Measurements from ENCODE around the gene MTARC1. TPM values are rescaled to one million over a fixed set of nuclear protein-coding genes. Genes with fewer than 3 reads are reported as not detected.
A peak's percentile ranks its signal among the peaks of the same experiment; 100 is the strongest.

MTARC1 gene
- total RNA-seq, 1 donor from 2014 or later = 5.8 TPM

GRCh38 chr1:220788900-220789299 lies 2.2 kb downstream of the MTARC1 start:
- TF ChIP-seq CTCF (IDR thresholded peaks at IDR 0.05; ENCODE audit: insufficient read depth, low read length, severe bottlenecking) = no peak
- DNase-seq (ENCODE audit: low read depth) (no peak), FAIRE-seq (no peak)
- H3K27me3 ChIP-seq (ENCODE audit: control insufficient read depth, insufficient read depth, low read length) = no peaks in the 10 kb centered on the region
- no peaks in the 10 kb centered on the region for H3K36me3 ChIP-seq (ENCODE audit: control insufficient read depth, insufficient read depth, low read length)
- H3K4me3 ChIP-seq (ENCODE audit: low read depth, low read length) = no peak overlapping the region

- TF ChIP-seq CTCF (IDR thresholded peaks at IDR 0.05; ENCODE audit: insufficient read depth, low read length, severe bottlenecking) = no peak
- H3K36me3 ChIP-seq (ENCODE audit: control insufficient read depth, insufficient read depth, low read length) = no peaks in the 10 kb centered on the region
Measured at GRCh38 chr1:220789532-220790147, 2.9 kb downstream of the MTARC1 start.

GRCh38 chr1:220791285-220791684 lies 4.6 kb downstream of the MTARC1 start:
- Histone ChIP-seq H3K27me3 (ENCODE audit: control insufficient read depth, insufficient read depth, low read length) (no peaks in the 10 kb centered on the region), H3K4me3 (ENCODE audit: low read depth, low read length) (no peak overlapping the region), H3K36me3 (ENCODE audit: control insufficient read depth, insufficient read depth, low read length) (no peaks in the 10 kb centered on the region)
- FAIRE-seq (no peak), DNase-seq (ENCODE audit: low read depth) (peak; percentile 77)
- no peak for TF ChIP-seq CTCF (IDR thresholded peaks at IDR 0.05; ENCODE audit: insufficient read depth, low read length, severe bottlenecking)

More at GRCh38 chr1:220789532-220790147, 2.9 kb downstream of the MTARC1 start:
- DNase-seq (ENCODE audit: low read depth) (no peak), FAIRE-seq (no peak)
- Histone ChIP-seq H3K4me3 (ENCODE audit: low read depth, low read length) (no peak overlapping the region), H3K27me3 (ENCODE audit: control insufficient read depth, insufficient read depth, low read length) (no peaks in the 10 kb centered on the region)

GRCh38 chr1:220791956-220792355 lies 5.2 kb downstream of the MTARC1 start:
- FAIRE-seq (no peak), DNase-seq (ENCODE audit: low read depth) (no peak)
- no peaks in the 10 kb centered on the region for H3K36me3 ChIP-seq (ENCODE audit: control insufficient read depth, insufficient read depth, low read length)
- H3K27me3 ChIP-seq (ENCODE audit: control insufficient read depth, insufficient read depth, low read length) = no peaks in the 10 kb centered on the region
- H3K4me3 ChIP-seq (ENCODE audit: low read depth, low read length) = no peak overlapping the region
- TF ChIP-seq CTCF (IDR thresholded peaks at IDR 0.05; ENCODE audit: insufficient read depth, low read length, severe bottlenecking) = no peak

- no peak for TF ChIP-seq CTCF (IDR thresholded peaks at IDR 0.05; ENCODE audit: insufficient read depth, low read length, severe bottlenecking)
- FAIRE-seq = no peak
- Histone ChIP-seq H3K36me3 (ENCODE audit: control insufficient read depth, insufficient read depth, low read length) (no peaks in the 10 kb centered on the region), H3K4me3 (ENCODE audit: low read depth, low read length) (no peak overlapping the region), H3K27me3 (ENCODE audit: control insufficient read depth, insufficient read depth, low read length) (no peaks in the 10 kb centered on the region)
- no peak for DNase-seq (ENCODE audit: low read depth)
Measured at GRCh38 chr1:220796530-220796929, 9.8 kb downstream of the MTARC1 start.

GRCh38 chr1:220797044-220797443 lies 10.3 kb downstream of the MTARC1 start:
- Histone ChIP-seq H3K27me3 (ENCODE audit: control insufficient read depth, insufficient read depth, low read length) (no peaks in the 10 kb centered on the region), H3K4me3 (ENCODE audit: low read depth, low read length) (no peak overlapping the region), H3K36me3 (ENCODE audit: control insufficient read depth, insufficient read depth, low read length) (no peaks in the 10 kb centered on the region)
- no peak for FAIRE-seq
- no peak for DNase-seq (ENCODE audit: low read depth)
- no peak for TF ChIP-seq CTCF (IDR thresholded peaks at IDR 0.05; ENCODE audit: insufficient read depth, low read length, severe bottlenecking)
